Subcutaneous adipose tissue (tissue), 4 donors: ENCODE data around the gene ESYT3. TPM values are rescaled to one million over a fixed set of nuclear protein-coding genes. Genes with fewer than 3 reads are reported as not detected.

Source experiments
- total RNA-seq, 4 donors: library from RNA; depleted of rRNA; stranded (reverse); fragments of >200 nt; gene quantifications; one replicate each; pipeline ENCODE4 v1.1.0, GENCODE V29; 2016
- TF ChIP-seq, protein P1 (sequence below): fragments of 450-650 bp; IDR thresholded peaks from one replicate; pipeline ENCODE4 v1.5.1; 2016; ENCODE audit warnings: low read depth, mild to moderate bottlenecking, control low read depth, antibody characterized with exemption, moderate library complexity

ESYT3 gene
- total RNA-seq, 4 donors from 2014 or later = 0.17 to 0.44 TPM; not detected in 2

GRCh38 chr3:138507524-138507923, 73.1 kb downstream of the ESYT3 start:
- TF ChIP-seq, protein P1, sequence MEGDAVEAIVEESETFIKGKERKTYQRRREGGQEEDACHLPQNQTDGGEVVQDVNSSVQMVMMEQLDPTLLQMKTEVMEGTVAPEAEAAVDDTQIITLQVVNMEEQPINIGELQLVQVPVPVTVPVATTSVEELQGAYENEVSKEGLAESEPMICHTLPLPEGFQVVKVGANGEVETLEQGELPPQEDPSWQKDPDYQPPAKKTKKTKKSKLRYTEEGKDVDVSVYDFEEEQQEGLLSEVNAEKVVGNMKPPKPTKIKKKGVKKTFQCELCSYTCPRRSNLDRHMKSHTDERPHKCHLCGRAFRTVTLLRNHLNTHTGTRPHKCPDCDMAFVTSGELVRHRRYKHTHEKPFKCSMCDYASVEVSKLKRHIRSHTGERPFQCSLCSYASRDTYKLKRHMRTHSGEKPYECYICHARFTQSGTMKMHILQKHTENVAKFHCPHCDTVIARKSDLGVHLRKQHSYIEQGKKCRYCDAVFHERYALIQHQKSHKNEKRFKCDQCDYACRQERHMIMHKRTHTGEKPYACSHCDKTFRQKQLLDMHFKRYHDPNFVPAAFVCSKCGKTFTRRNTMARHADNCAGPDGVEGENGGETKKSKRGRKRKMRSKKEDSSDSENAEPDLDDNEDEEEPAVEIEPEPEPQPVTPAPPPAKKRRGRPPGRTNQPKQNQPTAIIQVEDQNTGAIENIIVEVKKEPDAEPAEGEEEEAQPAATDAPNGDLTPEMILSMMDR = no peak

DNA sequence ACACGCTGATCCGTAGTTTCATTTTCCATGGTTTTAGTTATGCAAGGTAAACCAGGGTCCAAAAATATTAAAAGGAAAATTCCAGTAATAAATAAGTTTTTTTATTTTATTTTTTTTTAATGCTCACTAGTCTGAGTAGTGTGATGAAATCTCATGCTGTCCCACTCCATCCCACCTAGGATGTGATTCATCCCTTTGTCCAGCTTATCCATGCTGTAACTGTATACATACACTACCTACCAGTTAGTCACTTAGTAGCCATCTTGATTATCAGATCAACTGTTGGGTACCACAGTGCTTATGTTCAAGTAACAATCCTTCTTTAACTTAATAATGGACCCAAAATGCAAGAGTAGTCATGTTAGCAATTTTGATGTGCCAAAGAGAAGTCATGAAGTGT, 75.2 kb downstream of the ESYT3 start:
- TF ChIP-seq, protein P1 = no peak

- TF ChIP-seq, protein P1 = no peak
Measured at GRCh38 chr3:138511945-138512344, 77.5 kb downstream of the ESYT3 start.

- TF ChIP-seq, protein P1 = no peak
Measured at GRCh38 chr3:138513090-138513843, 78.9 kb downstream of the ESYT3 start.

Other genes with a start within 250 kb of the ESYT3 start
- gene ARMC8, start 247.3 kb upstream of the ESYT3 start, total RNA-seq = 100 to 1,000 TPM in 1 of 4 donors, 10 to 100 TPM in 3; 65.2 to 138 (median 77.1) TPM
- gene NME9, start 104.8 kb upstream of the ESYT3 start, total RNA-seq = under 1 TPM in 1 of 4 donors, not detected in 3; 0.66 TPM
- 100 to 1,000 TPM; 121 to 219 (median 148) TPM for gene MRAS, start 86.0 kb upstream of the ESYT3 start, total RNA-seq
- 10 to 100 TPM; 13.0 to 25.3 (median 17.5) TPM for gene CEP70, start 159.6 kb downstream of the ESYT3 start, total RNA-seq
- 10 to 100 TPM; 17.8 to 28.4 (median 19.9) TPM for gene FAIM, start 174.2 kb downstream of the ESYT3 start, total RNA-seq